C4-2B (cell line): ENCODE measurements around the gene SPATA13.

Experiments used
- H3K27ac ChIP-seq: fragments of 450-650 bp; 2 replicates; pipeline ENCODE4 v1.5.1; 2017
- ZFX ChIP-seq: fragments of 450-650 bp; IDR thresholded peaks from 2 replicates; pipeline ENCODE4 v1.6.1; 2017
- TF ChIP-seq, protein P1 (sequence below): fragments of 450-650 bp; conservative IDR thresholded peaks from 2 replicates; pipeline ENCODE4 v1.5.1; 2017; ENCODE audit warnings: mild to moderate bottlenecking

The SPATA13 gene

GRCh38 chr13:24267801-24268200 is 107.3 kb downstream of the SPATA13 start:
- TF ChIP-seq, protein P1, sequence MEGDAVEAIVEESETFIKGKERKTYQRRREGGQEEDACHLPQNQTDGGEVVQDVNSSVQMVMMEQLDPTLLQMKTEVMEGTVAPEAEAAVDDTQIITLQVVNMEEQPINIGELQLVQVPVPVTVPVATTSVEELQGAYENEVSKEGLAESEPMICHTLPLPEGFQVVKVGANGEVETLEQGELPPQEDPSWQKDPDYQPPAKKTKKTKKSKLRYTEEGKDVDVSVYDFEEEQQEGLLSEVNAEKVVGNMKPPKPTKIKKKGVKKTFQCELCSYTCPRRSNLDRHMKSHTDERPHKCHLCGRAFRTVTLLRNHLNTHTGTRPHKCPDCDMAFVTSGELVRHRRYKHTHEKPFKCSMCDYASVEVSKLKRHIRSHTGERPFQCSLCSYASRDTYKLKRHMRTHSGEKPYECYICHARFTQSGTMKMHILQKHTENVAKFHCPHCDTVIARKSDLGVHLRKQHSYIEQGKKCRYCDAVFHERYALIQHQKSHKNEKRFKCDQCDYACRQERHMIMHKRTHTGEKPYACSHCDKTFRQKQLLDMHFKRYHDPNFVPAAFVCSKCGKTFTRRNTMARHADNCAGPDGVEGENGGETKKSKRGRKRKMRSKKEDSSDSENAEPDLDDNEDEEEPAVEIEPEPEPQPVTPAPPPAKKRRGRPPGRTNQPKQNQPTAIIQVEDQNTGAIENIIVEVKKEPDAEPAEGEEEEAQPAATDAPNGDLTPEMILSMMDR: no peak
- TF ChIP-seq ZFX: no peak
- H3K27ac ChIP-seq: no peak overlapping the region

DNA sequence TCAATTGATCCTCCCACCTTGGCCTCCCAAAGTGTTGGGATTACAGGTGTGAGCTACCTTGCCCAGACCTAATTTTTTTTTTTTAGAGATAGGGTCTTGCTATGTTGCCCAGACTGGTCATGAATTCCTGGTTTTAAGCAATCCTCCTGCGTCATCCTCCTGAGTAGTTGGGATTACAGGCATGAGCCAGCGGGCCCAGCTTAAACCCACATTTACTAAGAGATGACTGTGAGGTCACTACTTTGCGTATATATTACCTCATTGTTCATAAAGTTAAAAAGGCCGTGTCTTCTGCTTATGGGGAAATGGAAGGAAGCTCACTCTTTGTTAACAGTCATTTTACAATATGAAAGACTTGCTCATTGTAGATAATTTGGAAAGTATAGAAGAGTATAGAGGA is 109.3 kb downstream of the SPATA13 start:
- TF ChIP-seq, protein P1: no peak
- no peak for TF ChIP-seq ZFX
- H3K27ac ChIP-seq: no peak overlapping the region

DNA sequence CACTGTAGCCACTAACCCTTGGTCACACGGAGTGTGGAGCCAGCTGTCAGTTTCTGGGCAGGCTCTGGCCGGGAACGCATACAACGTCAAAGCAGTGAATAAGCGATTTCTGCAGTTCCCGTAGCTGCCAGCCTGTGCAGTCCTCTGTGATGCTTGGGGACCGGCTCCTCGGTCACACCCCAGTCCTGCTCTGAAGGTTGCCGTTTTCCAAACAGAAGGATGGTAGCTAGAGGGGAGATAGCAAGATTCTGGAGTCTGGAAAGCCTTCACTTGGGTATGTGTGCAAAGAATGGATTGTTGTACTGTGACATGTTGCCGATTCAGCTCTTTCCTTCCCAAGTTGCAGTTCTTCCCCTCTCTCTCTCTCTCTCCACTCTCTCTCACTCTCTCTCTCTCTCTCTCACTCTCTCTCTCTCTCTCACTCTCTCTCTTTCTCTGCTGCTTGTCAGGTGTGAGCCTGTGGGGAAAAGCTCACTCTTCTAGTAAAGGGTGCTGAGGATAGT is 110.2 kb downstream of the SPATA13 start:
- H3K27ac ChIP-seq: no peak overlapping the region
- TF ChIP-seq ZFX: no peak
- TF ChIP-seq, protein P1: no peak

GRCh38 chr13:24271231-24271600 is 110.7 kb downstream of the SPATA13 start:
- TF ChIP-seq, protein P1: no peak
- no peak for TF ChIP-seq ZFX
- H3K27ac ChIP-seq: no peak overlapping the region

GRCh38 chr13:24271601-24272451 is 111.3 kb downstream of the SPATA13 start:
- no peak for TF ChIP-seq ZFX
- TF ChIP-seq, protein P1: no peak
- H3K27ac ChIP-seq: no peak overlapping the region

DNA sequence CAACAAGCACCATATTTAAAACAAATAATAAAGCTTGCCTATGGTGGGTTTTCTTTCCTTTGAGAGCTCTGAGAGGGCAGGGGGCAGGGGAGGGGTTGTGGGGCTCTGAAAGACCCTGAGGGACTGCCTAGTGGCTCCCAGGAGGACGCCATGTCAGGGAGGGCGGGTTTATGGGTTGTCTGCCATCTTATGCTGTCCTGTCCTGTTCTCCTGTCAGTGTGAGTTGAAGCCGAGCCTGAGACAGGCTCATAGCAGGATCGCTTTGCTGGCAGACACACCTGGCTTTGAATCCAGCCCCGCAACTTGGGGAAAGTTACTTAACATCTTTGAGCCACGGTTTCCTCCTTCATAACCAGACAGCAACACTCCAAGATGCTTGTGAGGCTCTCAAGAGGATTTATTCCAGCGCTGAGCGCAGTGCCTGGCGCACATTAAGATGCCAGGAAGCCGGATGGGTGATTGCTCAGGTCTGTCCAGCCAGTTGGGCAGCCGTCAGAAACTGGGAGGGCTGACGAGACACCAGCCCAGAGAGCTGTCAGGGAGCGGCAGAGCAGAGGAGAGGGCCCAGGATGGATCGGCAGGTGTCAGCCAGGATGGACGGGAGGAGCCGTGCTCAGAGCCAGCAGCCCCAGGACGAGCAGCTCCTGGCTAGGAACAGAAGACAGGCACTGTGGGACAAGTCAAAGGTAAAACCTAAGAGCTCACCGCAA is 112.1 kb downstream of the SPATA13 start:
- no peak overlapping the region for H3K27ac ChIP-seq
- no peak for TF ChIP-seq ZFX
- TF ChIP-seq, protein P1: no peak

DNA sequence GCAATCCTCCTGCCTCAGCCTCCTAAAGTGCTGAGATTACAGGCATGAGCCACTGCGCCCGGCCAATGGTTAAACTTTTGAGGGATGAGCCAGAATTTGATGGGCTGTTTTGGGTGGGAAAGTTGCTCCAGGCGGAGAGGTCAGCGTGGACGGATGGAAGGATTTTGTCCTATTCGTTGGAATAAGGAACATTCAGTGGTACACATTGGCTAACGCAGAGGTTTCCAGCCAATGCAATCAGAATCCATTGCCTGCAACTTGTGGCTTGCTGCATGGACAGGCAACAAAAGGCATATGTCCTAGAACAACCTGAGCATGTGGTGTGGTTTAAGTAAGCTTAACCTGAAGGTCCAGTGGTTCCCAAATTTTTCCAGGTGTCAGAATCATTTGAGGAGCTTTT is 113.4 kb downstream of the SPATA13 start:
- H3K27ac ChIP-seq: no peak overlapping the region

More for the DNA sequence above, 113.4 kb downstream of the SPATA13 start:
- TF ChIP-seq, protein P1: no peak
- no peak for TF ChIP-seq ZFX
